Liver (tissue), 9 donors: ENCODE data around the gene CAMK1D. TPM values are rescaled to one million over a fixed set of nuclear protein-coding genes. Genes with fewer than 3 reads are reported as not detected.
"Not testable (repeated sequence)": the region's sequence is repeated elsewhere in the genome, so short reads cannot be mapped to it uniquely, and the experiment has no call there.

Experiments
- DNase-seq: peaks from one replicate; pipeline ENCODE4 v3.0.0-alpha.2; 2017; ENCODE audit warnings: low spot score
- H3K27ac ChIP-seq, 2 donors: one replicate each; pipeline ENCODE4 v1.7.0; 2013; ENCODE audit warnings: inconsistent platforms in 2 of 2, low read length in 2 of 2, control low read depth in 1 of 2, low read depth in 1 of 2, mild to moderate bottlenecking in 1 of 2
- H3K27me3 ChIP-seq, 4 donors: one replicate each; pipeline versions ENCODE4 v1.6.1 to v1.7.0; 2013; ENCODE audit warnings: low read length in 3 of 4, inconsistent platforms in 1 of 4, mild to moderate bottlenecking in 1 of 4, moderate library complexity in 1 of 4; ENCODE audit not compliant: control insufficient read depth in 4 of 4, insufficient read depth in 4 of 4
- H3K36me3 ChIP-seq, 4 donors: one replicate each; pipeline versions ENCODE4 v1.6.1 to v1.7.0; 2013; ENCODE audit warnings: low read length in 3 of 4, mild to moderate bottlenecking in 3 of 4, low read depth in 1 of 4, moderate library complexity in 1 of 4; ENCODE audit not compliant: control insufficient read depth in 4 of 4, insufficient read depth in 3 of 4
- H3K4me1 ChIP-seq, 4 donors: one replicate each; pipeline versions ENCODE4 v1.6.1 to v1.7.0; 2013; ENCODE audit warnings: low read length in 3 of 4, mild to moderate bottlenecking in 3 of 4, moderate library complexity in 1 of 4; ENCODE audit not compliant: control insufficient read depth in 4 of 4, insufficient read depth in 4 of 4
- H3K4me3 ChIP-seq, 3 donors: one replicate each; pipeline versions ENCODE4 v1.6.1 to v1.7.0; 2013; ENCODE audit warnings: low read length in 3 of 3, control low read depth in 1 of 3, low read depth in 1 of 3, mild to moderate bottlenecking in 1 of 3
- H3K9ac ChIP-seq, 2 donors: one replicate each; pipeline ENCODE4 v1.7.0; 2013; ENCODE audit warnings: low read length in 2 of 2, mild to moderate bottlenecking in 2 of 2, moderate library complexity in 2 of 2, control low read depth in 1 of 2, low read depth in 1 of 2
- H3K9me3 ChIP-seq, 4 donors: one replicate each; pipeline versions ENCODE4 v1.6.1 to v1.7.0; 2013; ENCODE audit warnings: low read length in 3 of 4; ENCODE audit not compliant: control insufficient read depth in 4 of 4
- EGR1 ChIP-seq, 2 donors: IDR thresholded peaks; 2 replicates each; pipeline ENCODE4 v1.6.1; 2016 to 2018; ENCODE audit warnings: antibody characterized with exemption in 2 of 2, low read depth in 2 of 2
- FOXA1 ChIP-seq: IDR thresholded peaks from 2 replicates; pipeline ENCODE4 v1.6.1; 2016; ENCODE audit warnings: antibody characterized with exemption
- FOXA2 ChIP-seq: IDR thresholded peaks from 2 replicates; pipeline ENCODE4 v1.6.1; 2016; ENCODE audit warnings: antibody characterized with exemption
- GABPA ChIP-seq, 2 donors: IDR thresholded peaks in 1 of 2; conservative IDR thresholded peaks in 1 of 2; 2 replicates each; pipeline ENCODE4 v1.6.1; 2016; ENCODE audit warnings: antibody characterized with exemption in 2 of 2, mild to moderate bottlenecking in 1 of 2, moderate library complexity in 1 of 2
- HNF4A ChIP-seq, 2 donors: conservative IDR thresholded peaks; 2 replicates each; pipeline ENCODE4 v1.6.1; 2016; ENCODE audit warnings: antibody characterized with exemption in 2 of 2, mild to moderate bottlenecking in 2 of 2
- HNF4G ChIP-seq: IDR thresholded peaks from 2 replicates; pipeline ENCODE4 v1.6.1; 2016; ENCODE audit warnings: antibody characterized with exemption
- JUND ChIP-seq, 2 donors: IDR thresholded peaks; 2 replicates each; pipeline ENCODE4 v1.6.1; 2016; ENCODE audit warnings: antibody characterized with exemption in 2 of 2
- NR2F2 ChIP-seq: IDR thresholded peaks from 2 replicates; pipeline ENCODE4 v1.6.1; 2016; ENCODE audit warnings: antibody characterized with exemption
- RAD21 ChIP-seq, 2 donors: IDR thresholded peaks; 2 replicates each; pipeline ENCODE4 v1.6.1; 2016; ENCODE audit warnings: antibody characterized with exemption in 2 of 2, mild to moderate bottlenecking in 2 of 2
- RXRA ChIP-seq, 2 donors: IDR thresholded peaks; 2 replicates each; pipeline ENCODE4 v1.6.1; 2017 to 2018; ENCODE audit warnings: antibody characterized with exemption in 2 of 2, mild to moderate bottlenecking in 1 of 2
- SP1 ChIP-seq: IDR thresholded peaks from 2 replicates; pipeline ENCODE4 v1.6.1; 2018; ENCODE audit warnings: antibody characterized with exemption, mild to moderate bottlenecking
- TAF1 ChIP-seq: conservative IDR thresholded peaks from 2 replicates; pipeline ENCODE4 v1.6.1; 2016; ENCODE audit warnings: antibody characterized with exemption, mild to moderate bottlenecking
- YY1 ChIP-seq: IDR thresholded peaks from 2 replicates; pipeline ENCODE4 v1.6.1; 2016; ENCODE audit warnings: antibody characterized with exemption, mild to moderate bottlenecking
- WGBS: extraction: QIAGEN DNeasy Blood & Tissue Kit; methylation state at CpG from one replicate; pipeline ENCODE4 v1.1.7; 2013; 5-methylcytosine and 5-hydroxymethylcytosine counted together
- polyA plus RNA-seq, 2 donors: library from polyadenylated mRNA; stranded (reverse) in 1 of 2; unstranded in 1 of 2; fragments of 200-250 nt in 1 of 2; fragments of >200 nt in 1 of 2; fragmentation: Nextera tagmentation in 1 of 2; extraction: Ambion mirVana in 1 of 2; gene quantifications; one replicate each; pipeline versions ENCODE4 v1.2.1 to v1.2.3, GENCODE V29; 2013 to 2015
- total RNA-seq, 2 donors: library from RNA; depleted of rRNA; stranded (reverse); fragments of >200 nt; gene quantifications; one replicate each; pipeline ENCODE4 v1.2.3, GENCODE V29; 2014
- TF ChIP-seq, protein P1 (sequence below): IDR thresholded peaks from 2 replicates; pipeline ENCODE4 v1.6.1; 2016; ENCODE audit warnings: antibody characterized with exemption, mild to moderate bottlenecking
- TF ChIP-seq, protein P2 (sequence below): IDR thresholded peaks from 2 replicates; pipeline ENCODE4 v1.6.1; 2016; ENCODE audit warnings: antibody characterized with exemption
- TF ChIP-seq, protein P3 (sequence below): IDR thresholded peaks from 2 replicates; pipeline ENCODE4 v1.6.1; 2016; ENCODE audit warnings: antibody characterized with exemption
- TF ChIP-seq, protein P4 (sequence below): IDR thresholded peaks from 2 replicates; pipeline ENCODE4 v1.6.1; 2016; ENCODE audit warnings: antibody characterized with exemption
- TF ChIP-seq, protein P5 (sequence below): fragments of 150-350 bp; IDR thresholded peaks from 2 replicates; pipeline ENCODE4 v1.5.1; 2017; ENCODE audit warnings: improper control_type of control experiment, low read depth, low read length; ENCODE audit not compliant: missing input control
- donor health status: healthy.
- donor health status: healthy.
- donor health status: healthy.
- donor health status: healthy.
- donor health status: healthy.

The CAMK1D gene
- total and polyA plus RNA-seq, 4 donors: 2.7 to 10.1 (median 4.2) TPM

DNA sequence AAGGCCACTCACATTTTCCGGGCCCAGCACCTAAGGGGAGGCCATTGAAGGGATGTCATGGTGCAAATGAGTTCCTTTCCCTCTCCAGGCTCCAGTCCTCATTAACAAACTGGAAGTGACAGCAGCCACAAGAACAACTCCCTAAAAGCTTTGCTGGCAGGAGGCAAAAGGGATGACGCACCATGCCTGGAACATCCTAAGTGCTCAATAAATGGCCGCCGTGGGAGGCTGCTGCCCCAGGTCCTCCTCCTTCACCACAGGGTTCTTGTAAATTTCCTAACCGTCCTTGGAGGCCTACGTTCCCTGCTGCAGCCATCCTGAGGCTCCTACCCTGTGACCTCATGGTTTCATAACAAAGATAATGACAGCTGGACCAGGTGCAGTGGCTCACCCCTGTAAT, 41.3 kb upstream of the CAMK1D start (continued):
- TF ChIP-seq, protein P1, sequence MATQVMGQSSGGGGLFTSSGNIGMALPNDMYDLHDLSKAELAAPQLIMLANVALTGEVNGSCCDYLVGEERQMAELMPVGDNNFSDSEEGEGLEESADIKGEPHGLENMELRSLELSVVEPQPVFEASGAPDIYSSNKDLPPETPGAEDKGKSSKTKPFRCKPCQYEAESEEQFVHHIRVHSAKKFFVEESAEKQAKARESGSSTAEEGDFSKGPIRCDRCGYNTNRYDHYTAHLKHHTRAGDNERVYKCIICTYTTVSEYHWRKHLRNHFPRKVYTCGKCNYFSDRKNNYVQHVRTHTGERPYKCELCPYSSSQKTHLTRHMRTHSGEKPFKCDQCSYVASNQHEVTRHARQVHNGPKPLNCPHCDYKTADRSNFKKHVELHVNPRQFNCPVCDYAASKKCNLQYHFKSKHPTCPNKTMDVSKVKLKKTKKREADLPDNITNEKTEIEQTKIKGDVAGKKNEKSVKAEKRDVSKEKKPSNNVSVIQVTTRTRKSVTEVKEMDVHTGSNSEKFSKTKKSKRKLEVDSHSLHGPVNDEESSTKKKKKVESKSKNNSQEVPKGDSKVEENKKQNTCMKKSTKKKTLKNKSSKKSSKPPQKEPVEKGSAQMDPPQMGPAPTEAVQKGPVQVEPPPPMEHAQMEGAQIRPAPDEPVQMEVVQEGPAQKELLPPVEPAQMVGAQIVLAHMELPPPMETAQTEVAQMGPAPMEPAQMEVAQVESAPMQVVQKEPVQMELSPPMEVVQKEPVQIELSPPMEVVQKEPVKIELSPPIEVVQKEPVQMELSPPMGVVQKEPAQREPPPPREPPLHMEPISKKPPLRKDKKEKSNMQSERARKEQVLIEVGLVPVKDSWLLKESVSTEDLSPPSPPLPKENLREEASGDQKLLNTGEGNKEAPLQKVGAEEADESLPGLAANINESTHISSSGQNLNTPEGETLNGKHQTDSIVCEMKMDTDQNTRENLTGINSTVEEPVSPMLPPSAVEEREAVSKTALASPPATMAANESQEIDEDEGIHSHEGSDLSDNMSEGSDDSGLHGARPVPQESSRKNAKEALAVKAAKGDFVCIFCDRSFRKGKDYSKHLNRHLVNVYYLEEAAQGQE: no peak
- TF ChIP-seq HNF4G (no peak), HNF4A (conservative IDR thresholded peaks at IDR 0.05) (no peak)

DNA sequence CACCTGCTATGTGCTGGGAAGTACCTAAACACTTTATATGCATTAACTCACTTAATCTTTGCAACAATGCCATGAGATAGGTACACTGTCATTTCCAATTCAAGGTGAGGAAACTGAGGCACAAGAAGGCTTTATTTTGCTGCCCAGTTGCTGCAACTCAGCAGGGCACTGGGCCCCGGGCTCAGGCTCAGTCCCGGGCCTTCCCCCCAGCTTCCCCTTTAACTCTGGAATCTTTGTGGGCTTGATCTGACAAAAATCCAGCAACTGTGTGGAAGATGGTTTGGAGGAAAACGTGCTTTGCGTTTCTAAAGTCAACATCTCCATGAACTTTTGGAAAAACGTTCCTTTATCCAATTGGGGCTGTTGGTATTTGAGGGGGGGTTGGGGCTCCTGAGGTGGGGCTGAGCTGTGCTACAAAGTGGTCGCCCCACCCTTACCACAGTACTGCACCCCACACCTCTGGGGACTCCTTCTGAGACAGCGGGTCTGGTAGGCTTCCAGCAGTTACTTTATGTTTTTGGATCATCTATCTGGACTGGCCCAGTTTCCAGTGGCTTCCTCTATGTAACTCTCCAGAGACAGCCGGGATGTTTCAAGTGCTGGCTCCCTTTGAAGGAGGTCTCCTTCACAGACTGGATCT, 40.5 kb upstream of the CAMK1D start:
- Histone ChIP-seq H3K36me3 (no peaks in the 10 kb centered on the region), H3K9me3 (no peaks in the 10 kb centered on the region), H3K4me1 (no peaks in the 10 kb centered on the region), H3K9ac (no peak overlapping the region), H3K27me3 (no peaks in the 10 kb centered on the region), H3K27ac (no peak overlapping the region), H3K4me3 (no peak overlapping the region)
- DNase-seq: no peak
- TF ChIP-seq, protein P2, sequence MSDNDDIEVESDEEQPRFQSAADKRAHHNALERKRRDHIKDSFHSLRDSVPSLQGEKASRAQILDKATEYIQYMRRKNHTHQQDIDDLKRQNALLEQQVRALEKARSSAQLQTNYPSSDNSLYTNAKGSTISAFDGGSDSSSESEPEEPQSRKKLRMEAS: no peak
- TF ChIP-seq FOXA1 (no peak), GABPA (IDR thresholded peaks at IDR 0.05 in 1 of 2, conservative IDR thresholded peaks at IDR 0.05 in 1 of 2) (no peak), TAF1 (no peak), HNF4A (conservative IDR thresholded peaks at IDR 0.05) (no peak), FOXA2 (no peak), YY1 (no peak), SP1 (no peak), JUND (IDR thresholded peaks at IDR 0.05) (no peak), RAD21 (IDR thresholded peaks at IDR 0.05) (no peak), RXRA (IDR thresholded peaks at IDR 0.05) (no peak), NR2F2 (no peak), HNF4G (no peak), EGR1 (IDR thresholded peaks at IDR 0.05; ENCODE audit: low read depth in 2 of 2) (no peak)
- TF ChIP-seq, protein P3, sequence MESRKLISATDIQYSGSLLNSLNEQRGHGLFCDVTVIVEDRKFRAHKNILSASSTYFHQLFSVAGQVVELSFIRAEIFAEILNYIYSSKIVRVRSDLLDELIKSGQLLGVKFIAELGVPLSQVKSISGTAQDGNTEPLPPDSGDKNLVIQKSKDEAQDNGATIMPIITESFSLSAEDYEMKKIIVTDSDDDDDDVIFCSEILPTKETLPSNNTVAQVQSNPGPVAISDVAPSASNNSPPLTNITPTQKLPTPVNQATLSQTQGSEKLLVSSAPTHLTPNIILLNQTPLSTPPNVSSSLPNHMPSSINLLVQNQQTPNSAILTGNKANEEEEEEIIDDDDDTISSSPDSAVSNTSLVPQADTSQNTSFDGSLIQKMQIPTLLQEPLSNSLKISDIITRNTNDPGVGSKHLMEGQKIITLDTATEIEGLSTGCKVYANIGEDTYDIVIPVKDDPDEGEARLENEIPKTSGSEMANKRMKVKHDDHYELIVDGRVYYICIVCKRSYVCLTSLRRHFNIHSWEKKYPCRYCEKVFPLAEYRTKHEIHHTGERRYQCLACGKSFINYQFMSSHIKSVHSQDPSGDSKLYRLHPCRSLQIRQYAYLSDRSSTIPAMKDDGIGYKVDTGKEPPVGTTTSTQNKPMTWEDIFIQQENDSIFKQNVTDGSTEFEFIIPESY: no peak
- TF ChIP-seq, protein P4, sequence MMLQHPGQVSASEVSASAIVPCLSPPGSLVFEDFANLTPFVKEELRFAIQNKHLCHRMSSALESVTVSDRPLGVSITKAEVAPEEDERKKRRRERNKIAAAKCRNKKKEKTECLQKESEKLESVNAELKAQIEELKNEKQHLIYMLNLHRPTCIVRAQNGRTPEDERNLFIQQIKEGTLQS: no peak
- TF ChIP-seq, protein P5, sequence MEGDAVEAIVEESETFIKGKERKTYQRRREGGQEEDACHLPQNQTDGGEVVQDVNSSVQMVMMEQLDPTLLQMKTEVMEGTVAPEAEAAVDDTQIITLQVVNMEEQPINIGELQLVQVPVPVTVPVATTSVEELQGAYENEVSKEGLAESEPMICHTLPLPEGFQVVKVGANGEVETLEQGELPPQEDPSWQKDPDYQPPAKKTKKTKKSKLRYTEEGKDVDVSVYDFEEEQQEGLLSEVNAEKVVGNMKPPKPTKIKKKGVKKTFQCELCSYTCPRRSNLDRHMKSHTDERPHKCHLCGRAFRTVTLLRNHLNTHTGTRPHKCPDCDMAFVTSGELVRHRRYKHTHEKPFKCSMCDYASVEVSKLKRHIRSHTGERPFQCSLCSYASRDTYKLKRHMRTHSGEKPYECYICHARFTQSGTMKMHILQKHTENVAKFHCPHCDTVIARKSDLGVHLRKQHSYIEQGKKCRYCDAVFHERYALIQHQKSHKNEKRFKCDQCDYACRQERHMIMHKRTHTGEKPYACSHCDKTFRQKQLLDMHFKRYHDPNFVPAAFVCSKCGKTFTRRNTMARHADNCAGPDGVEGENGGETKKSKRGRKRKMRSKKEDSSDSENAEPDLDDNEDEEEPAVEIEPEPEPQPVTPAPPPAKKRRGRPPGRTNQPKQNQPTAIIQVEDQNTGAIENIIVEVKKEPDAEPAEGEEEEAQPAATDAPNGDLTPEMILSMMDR: no peak
- TF ChIP-seq, protein P1: no peak
- 82% methylated on average over 8 of the region's 8 CpGs for WGBS

DNA sequence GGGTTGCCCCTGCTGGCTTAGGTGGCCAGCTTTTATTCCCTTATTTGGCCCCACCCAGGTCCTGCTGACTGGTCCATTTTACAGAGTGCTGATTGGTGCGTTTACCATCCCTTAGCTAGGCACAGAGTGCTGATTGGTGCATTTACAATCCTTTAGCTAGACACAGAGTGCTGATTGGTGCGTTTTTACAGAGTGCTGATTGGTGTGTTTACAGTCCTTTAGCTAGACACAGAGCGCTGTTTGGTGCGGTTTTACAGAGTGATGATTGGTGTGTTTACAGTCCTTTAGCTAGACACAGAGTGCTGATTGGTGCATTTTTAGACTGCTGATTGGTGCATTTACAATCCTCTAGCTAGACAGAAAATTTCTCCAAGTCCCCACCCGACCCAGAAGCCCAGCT, 39.6 kb upstream of the CAMK1D start:
- H3K4me1 ChIP-seq, H3K9me3 ChIP-seq, H3K36me3 ChIP-seq, H3K27me3 ChIP-seq, DNase-seq, H3K27ac ChIP-seq, H3K9ac ChIP-seq, H3K4me3 ChIP-seq: not testable (repeated sequence)
- WGBS: 83% methylated on average over 5 of the region's 5 CpGs
